Upper lobe of left lung (tissue), 6 donors: ENCODE measurements around the gene CHD5. TPM values are rescaled to one million over a fixed set of nuclear protein-coding genes. Genes with fewer than 3 reads are reported as not detected.
A peak's percentile ranks its signal among the peaks of the same experiment; 100 is the strongest.

ENCODE experiments used
- ATAC-seq, 2 donors: fragments of 200-7000 bp; cut with Tn5 transposase; one replicate each; pipeline ENCODE4 v1.9.1; 2022; ENCODE audit warnings: mild to moderate bottlenecking in 2 of 2, moderate library complexity in 2 of 2; ENCODE audit not compliant: low FRiP score in 2 of 2
- DNase-seq, 2 donors: peaks; one replicate each; pipeline ENCODE4 v3.0.0-alpha.2; 2019 to 2020
- H3K27ac ChIP-seq, 4 donors: fragments of 200-600 bp; sonication (generic); one replicate each; pipeline ENCODE4 v1.5.1; 2016 to 2019
- H3K27me3 ChIP-seq, 4 donors: fragments of 200-600 bp; sonication (generic); one replicate each; pipeline ENCODE4 v1.5.1; 2017 to 2019
- H3K36me3 ChIP-seq, 4 donors: fragments of 200-600 bp; sonication (generic); one replicate each; pipeline ENCODE4 v1.5.1; 2016 to 2019
- H3K4me1 ChIP-seq, 4 donors: fragments of 200-600 bp; sonication (generic); one replicate each; pipeline ENCODE4 v1.5.1; 2018 to 2019
- H3K4me3 ChIP-seq, 4 donors: fragments of 200-600 bp; sonication (generic); one replicate each; pipeline ENCODE4 v1.5.1; 2017 to 2019; ENCODE audit warnings: mild to moderate bottlenecking in 2 of 4, moderate library complexity in 1 of 4
- H3K9me3 ChIP-seq, 4 donors: fragments of 200-600 bp; sonication (generic); one replicate each; pipeline ENCODE4 v1.5.1; 2018 to 2019
- EP300 ChIP-seq, 4 donors: sonication (generic); formaldehyde crosslinking; IDR thresholded peaks; one replicate each; pipeline ENCODE4 v1.5.1; 2017; ENCODE audit warnings: antibody characterized with exemption in 4 of 4, control low read depth in 2 of 4
- POLR2A ChIP-seq, 4 donors: fragments of 450-650 bp; IDR thresholded peaks; one replicate each; pipeline ENCODE4 v1.5.1; 2016 to 2017; ENCODE audit warnings: antibody characterized with exemption in 4 of 4, mild to moderate bottlenecking in 2 of 4
- POLR2AphosphoS5 ChIP-seq, 2 donors: sonication (generic); formaldehyde crosslinking; IDR thresholded peaks; one replicate each; pipeline ENCODE4 v1.5.1; 2017; ENCODE audit warnings: antibody characterized with exemption in 2 of 2
- WGBS, 2 donors: methylation state at CpG; one replicate each; pipeline ENCODE4 v1.1.5; 2017 to 2018; 5-methylcytosine and 5-hydroxymethylcytosine counted together
- total RNA-seq, 6 donors: library from RNA; depleted of rRNA in 4 of 6; stranded (reverse); fragments of >200 nt in 4 of 6; gene quantifications; one replicate each; pipeline versions ENCODE4 v1.1.0 to v1.2.1, GENCODE V29; 2016 to 2021
- TF ChIP-seq, protein P1 (sequence below), 6 experiments: fragments of 450-650 bp in 4 of 6; fragments of 200-600 bp in 2 of 6; sonication (generic) in 2 of 6; IDR thresholded peaks; one replicate each; pipeline ENCODE4 v1.5.1; 2016 to 2019; ENCODE audit warnings: antibody characterized with exemption in 6 of 6
- donor health status: DM: no; HTN: no; CAD: no; lungs with moderate emphysema.
- donor health status: DM: no; HTN: yes; CAD: no; lungs with severe emphysema.

The CHD5 gene
- total RNA-seq, 6 donors from 2014 or later = 0.14 to 1.3 (median 0.25) TPM

GRCh38 chr1:6171548-6172124 is 8.5 kb downstream of the CHD5 start:
- H3K36me3 ChIP-seq = no peaks in the 10 kb centered on the region
- no peaks in the 10 kb centered on the region for H3K27me3 ChIP-seq
- H3K9me3 ChIP-seq = no peaks in the 10 kb centered on the region
- no peak for TF ChIP-seq POLR2AphosphoS5 (IDR thresholded peaks at IDR 0.05)
- TF ChIP-seq, protein P1, sequence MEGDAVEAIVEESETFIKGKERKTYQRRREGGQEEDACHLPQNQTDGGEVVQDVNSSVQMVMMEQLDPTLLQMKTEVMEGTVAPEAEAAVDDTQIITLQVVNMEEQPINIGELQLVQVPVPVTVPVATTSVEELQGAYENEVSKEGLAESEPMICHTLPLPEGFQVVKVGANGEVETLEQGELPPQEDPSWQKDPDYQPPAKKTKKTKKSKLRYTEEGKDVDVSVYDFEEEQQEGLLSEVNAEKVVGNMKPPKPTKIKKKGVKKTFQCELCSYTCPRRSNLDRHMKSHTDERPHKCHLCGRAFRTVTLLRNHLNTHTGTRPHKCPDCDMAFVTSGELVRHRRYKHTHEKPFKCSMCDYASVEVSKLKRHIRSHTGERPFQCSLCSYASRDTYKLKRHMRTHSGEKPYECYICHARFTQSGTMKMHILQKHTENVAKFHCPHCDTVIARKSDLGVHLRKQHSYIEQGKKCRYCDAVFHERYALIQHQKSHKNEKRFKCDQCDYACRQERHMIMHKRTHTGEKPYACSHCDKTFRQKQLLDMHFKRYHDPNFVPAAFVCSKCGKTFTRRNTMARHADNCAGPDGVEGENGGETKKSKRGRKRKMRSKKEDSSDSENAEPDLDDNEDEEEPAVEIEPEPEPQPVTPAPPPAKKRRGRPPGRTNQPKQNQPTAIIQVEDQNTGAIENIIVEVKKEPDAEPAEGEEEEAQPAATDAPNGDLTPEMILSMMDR (IDR thresholded peaks at IDR 0.05) = no peak
- TF ChIP-seq EP300 (IDR thresholded peaks at IDR 0.05) = no peak
- TF ChIP-seq POLR2A (IDR thresholded peaks at IDR 0.05) = no peak
- ATAC-seq (peak in 1 of 2 donors; percentile 25), DNase-seq (no peak)
- no peak overlapping the region for H3K27ac ChIP-seq
- H3K4me3 ChIP-seq = no peak overlapping the region
- peaks cover 0 to 14% (median 5%) of the 10 kb centered on the region in 4 donors for H3K4me1 ChIP-seq
- WGBS, 2 donors = 48 to 65% methylated on average over 2 to 10 of the region's 10 CpGs

- ATAC-seq (peak in 1 of 2 donors; percentile 11), DNase-seq (no peak)
- Histone ChIP-seq H3K4me1 (peaks cover 0 to 14% (median 5%) of the 10 kb centered on the region in 4 donors), H3K4me3 (no peak overlapping the region), H3K27me3 (no peaks in the 10 kb centered on the region), H3K36me3 (no peaks in the 10 kb centered on the region), H3K27ac (no peak overlapping the region), H3K9me3 (no peaks in the 10 kb centered on the region)
- WGBS, 2 donors = 65 to 100% methylated on average over 2 to 16 of the region's 19 CpGs
- TF ChIP-seq, protein P1 (IDR thresholded peaks at IDR 0.05) = no peak
- TF ChIP-seq POLR2A (IDR thresholded peaks at IDR 0.05) (no peak), EP300 (IDR thresholded peaks at IDR 0.05) (no peak), POLR2AphosphoS5 (IDR thresholded peaks at IDR 0.05) (no peak)
Observed at GRCh38 chr1:6170742-6171201, 9.3 kb downstream of the CHD5 start.

DNA sequence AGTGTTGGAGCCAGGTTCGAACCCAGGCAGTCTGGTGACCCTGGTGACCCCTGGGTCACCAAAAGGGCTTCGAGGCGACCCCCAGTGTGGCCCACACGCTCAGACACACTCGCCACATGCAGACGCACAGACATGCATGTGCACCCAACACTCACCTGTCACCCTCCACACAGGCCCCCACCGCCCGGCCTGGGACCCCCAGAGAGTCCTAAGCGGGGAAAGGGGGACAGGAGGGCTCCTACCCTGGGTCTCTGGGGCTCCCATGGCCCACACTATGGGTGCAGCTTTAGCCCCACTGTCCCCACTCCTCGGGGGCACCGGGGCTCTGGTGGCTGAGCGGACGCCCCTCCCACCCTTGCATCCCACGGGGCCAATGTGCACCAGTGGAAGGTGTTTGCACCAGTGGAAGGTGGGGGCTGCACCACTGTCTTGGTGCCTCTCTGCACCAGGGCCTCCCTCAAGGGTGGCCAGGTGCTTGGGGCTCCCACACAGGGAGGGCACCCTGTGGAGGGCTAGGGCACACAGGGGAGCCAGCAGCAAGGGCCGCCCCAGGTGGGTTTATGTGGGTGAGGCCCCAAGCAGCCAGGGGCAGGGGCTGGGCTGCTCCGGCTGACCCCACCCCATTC is 9.9 kb downstream of the CHD5 start:
- H3K36me3 ChIP-seq = no peaks in the 10 kb centered on the region
- ATAC-seq (no peak), DNase-seq (no peak)
- no peaks in the 10 kb centered on the region for H3K9me3 ChIP-seq
- no peak overlapping the region for H3K4me3 ChIP-seq
- 50 to 73% methylated on average over 2 to 16 of the region's 16 CpGs for WGBS, 2 donors
- no peak overlapping the region for H3K27ac ChIP-seq
- no peaks in the 10 kb centered on the region for H3K27me3 ChIP-seq
- H3K4me1 ChIP-seq = peaks cover 0 to 14% (median 5%) of the 10 kb centered on the region in 4 donors
- TF ChIP-seq POLR2AphosphoS5 (IDR thresholded peaks at IDR 0.05) (no peak), POLR2A (IDR thresholded peaks at IDR 0.05) (no peak), EP300 (IDR thresholded peaks at IDR 0.05) (no peak)
- TF ChIP-seq, protein P1 (IDR thresholded peaks at IDR 0.05) = no peak

DNA sequence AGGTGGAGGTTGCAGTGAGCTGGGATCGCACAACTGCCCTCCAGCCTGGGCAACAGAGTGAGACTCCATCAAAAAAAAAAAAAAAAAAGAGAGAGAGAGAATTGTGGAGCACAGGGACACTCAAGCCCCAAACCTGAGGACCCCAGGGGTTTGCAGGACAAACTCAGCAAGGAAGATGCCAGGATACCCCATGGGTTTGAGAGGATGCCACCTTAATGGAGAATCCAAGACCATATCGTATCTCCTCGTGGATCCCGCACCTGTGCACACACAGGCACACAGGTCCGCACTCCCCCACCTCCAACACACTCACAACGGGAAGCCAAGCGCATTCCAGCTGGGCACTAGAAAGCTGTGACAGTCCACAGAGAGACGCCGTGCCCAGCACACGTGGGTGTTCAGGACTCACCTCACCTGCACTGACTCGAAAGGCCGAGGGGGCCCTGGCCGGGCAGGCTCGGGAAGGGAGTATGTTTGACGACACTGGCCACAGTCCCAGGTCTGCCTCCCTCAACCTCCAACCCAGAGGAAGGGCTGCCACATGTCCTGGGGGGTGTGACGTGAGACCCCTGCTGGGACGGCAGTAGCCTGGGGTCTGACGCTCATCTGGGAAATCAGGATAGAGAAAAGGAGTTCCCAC is 11.1 kb downstream of the CHD5 start:
- TF ChIP-seq, protein P1 (IDR thresholded peaks at IDR 0.05) = no peak
- TF ChIP-seq POLR2A (IDR thresholded peaks at IDR 0.05) (no peak), POLR2AphosphoS5 (IDR thresholded peaks at IDR 0.05) (no peak), EP300 (IDR thresholded peaks at IDR 0.05) (no peak)
- no peak overlapping the region for H3K27ac ChIP-seq
- H3K36me3 ChIP-seq = no peaks in the 10 kb centered on the region
- no peak overlapping the region for H3K4me3 ChIP-seq
- WGBS, 2 donors = 76 to 77% methylated on average over 10 to 17 of the region's 18 CpGs
- no peak for ATAC-seq
- H3K27me3 ChIP-seq = no peaks in the 10 kb centered on the region
- H3K9me3 ChIP-seq = no peaks in the 10 kb centered on the region
- DNase-seq = no peak
- H3K4me1 ChIP-seq = peaks cover 0 to 14% (median 5%) of the 10 kb centered on the region in 4 donors
